Globus pallidus (tissue), 1 donor: ENCODE data around the gene ZKSCAN1.

Experiments
- DNase-seq: peaks from one replicate; pipeline ENCODE4 v3.0.0-alpha.2; 2015; ENCODE audit warnings: low spot score

Gene ZKSCAN1

DNA sequence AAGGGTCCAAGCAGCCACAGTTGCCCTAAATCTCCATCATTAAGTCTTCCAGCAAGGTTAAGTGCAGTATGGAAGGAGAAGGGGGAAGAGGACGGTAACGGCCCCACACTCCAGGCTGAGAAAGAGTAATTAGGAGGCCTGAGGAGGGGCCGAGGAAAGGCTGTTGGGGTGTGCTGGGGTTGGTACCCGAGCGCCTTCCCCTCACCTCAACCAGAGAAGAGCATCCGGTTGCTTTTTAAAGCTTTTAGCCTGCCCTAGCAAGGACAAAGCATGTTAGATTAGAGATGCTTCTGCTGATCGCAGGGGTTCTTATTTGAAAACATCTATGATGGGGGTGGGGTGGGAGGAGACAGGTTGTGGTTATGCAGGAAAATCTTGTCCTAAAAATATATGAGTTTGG, 25.2 kb downstream of the ZKSCAN1 start:
- no peak for DNase-seq

DNA sequence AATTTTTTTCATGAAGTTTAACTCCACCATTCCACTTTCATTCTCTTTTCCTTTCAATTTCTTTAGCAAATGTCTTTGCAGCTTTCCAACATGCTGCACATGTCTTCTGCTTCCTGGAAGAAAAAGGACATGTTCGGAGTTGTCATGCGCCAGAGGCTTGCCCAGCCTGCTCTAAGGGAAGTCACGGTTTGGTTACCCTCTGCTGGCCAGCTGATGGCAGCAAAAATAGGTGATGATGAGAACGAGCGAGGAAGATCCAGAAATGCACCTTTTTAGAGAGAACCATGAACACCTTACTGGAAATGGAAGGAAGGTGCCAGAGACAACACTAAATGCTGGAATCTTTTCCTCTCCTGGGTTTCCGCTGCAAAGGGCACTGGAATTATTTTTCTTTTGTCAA, 29.3 kb downstream of the ZKSCAN1 start:
- DNase-seq: no peak

- DNase-seq: no peak
Observed at GRCh38 chr7:100048680-100049079, 33.3 kb downstream of the ZKSCAN1 start.

- peak; percentile 77 for DNase-seq
Observed at GRCh38 chr7:100049441-100050291, 34.3 kb downstream of the ZKSCAN1 start, which contains the start of gene ZSCAN21. TSS of gene ZSCAN21 (plus strand) at chr7:100049774. CDS start at chr7:100057007, 7,233 bp downstream.

DNA sequence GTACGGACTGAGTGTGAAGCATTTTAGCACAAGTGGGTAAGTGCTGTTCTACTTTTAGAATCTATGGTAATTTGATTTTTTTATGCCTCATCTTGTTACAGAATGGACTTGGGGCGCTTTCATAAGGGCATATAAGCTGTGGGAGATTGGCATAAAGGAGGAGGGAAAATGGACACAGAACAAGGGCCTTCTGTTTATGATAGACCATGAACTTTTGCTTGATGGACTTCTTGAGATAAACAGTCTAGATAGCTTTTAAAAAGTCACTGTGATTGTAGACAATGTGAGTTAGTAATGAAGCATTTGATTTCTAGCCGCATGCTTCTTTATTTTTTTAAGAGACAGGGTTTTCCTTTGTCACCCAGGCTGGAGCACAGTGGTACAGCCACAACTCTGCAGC, 36.2 kb downstream of the ZKSCAN1 start:
- no peak for DNase-seq

DNA sequence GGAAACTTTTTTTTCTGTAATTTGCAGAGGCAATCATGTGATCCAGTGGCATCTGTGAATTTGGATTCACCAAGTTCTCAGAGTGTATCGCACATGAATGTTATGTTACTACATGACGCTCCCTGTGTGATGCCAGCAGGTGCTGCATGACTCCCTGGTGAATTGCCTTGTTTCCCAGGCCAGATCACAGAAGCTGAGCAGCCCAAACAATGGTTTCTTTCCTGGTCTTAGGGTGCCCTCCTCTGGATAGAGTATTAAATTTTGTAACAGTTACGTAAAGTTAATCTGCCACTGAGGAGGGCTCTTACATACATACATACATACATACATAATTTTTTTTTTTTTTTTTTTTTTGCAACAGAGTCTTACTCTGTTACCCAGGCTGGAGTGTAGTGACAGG, 37.8 kb downstream of the ZKSCAN1 start:
- peak; percentile 91 for DNase-seq

GRCh38 chr7:100057006-100057405, 41.6 kb downstream of the ZKSCAN1 start:
- DNase-seq: no peak

DNA sequence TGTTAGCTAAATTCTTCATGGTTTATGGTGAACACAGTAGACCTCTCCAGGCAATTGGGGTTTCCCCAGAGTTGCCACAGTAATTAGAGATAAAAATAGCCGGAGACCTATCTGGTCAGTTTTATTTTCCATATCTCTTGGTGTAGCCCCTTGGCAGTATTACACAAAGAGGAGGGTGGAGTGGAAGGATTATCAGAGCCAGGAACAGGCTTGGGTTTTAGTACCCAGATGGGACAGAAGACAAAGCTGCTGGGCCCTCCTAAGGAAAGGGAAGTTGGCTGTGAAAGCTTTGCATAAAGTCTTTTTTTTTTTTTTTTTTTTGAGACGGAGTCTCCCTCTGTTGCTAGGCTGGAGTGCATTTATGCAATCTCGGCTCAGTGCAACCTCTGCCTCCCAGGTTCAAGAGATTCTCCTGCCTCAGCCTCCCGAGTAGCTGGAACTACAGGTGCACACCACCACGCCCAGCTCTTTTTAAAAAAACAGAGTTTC, 43.9 kb downstream of the ZKSCAN1 start:
- DNase-seq: no peak

DNA sequence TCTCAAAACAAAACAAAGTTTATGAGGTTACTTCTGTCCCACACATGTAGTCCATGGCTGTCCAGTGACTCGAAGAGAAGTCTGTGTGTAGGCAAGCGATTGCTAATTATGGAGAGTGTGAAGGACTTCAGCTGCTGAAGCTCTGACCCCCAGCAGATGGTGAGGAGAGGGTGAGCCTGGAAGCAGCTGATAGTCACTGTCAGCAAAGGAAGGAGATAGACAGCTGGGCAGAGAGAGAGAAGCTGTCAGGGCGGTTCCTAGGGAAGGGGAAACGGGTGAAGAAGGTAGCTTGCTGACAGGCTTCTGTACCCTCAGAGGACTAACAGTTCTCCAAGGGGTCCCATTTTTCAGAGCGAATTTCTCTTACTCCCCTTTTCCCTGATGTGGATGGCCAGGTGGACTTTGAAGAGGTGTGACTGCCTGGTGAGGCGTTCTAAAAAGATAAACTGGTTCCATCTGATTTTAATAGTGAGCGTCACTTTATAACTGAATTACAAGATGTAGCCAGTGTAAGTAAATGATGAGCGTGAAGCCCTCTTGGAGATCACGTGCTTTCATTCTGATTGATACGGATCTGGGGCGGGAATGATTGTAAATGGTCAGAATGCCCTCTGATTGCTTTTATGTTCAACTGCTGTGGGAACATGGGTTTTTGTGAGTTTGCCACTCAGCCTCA, 46.3 kb downstream of the ZKSCAN1 start:
- no peak for DNase-seq

- no peak for DNase-seq
Observed at GRCh38 chr7:100063376-100063775, 48.0 kb downstream of the ZKSCAN1 start.

- DNase-seq: no peak
Observed at GRCh38 chr7:100064162-100064561, 48.8 kb downstream of the ZKSCAN1 start.

DNA sequence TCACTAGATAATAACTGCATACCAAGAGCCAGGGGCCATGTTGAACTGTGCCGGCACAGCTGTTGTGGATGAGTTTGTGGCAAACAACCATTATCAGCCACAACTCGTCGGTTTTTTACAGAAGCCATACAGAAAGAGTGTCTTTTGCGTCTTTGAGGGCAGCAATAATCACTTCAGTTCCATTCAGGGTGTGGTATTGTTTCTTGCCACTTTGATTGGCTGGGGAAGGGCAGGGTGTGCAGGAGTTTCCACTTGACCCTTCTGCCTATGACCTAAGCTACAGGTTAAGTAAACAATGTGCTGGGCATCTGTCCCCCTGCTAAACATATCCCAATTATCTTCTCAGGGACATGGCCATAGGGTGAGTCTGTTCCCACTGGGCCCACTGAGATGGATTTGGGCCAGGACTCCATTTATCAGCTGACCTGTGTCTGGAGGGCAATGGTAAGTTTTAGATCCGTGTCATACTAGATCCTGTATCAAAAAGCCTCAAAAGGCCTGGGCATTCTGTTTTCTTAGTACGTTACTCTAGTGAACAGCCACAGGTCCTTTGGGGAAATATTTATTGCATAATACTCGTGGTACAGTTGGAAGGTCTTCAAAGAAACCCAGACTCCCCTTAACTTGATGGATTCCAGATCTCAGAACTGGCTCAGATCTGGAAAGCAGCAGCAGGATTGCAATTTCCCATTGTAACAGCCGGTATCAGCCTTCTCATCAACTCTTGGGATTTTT, 50.2 kb downstream of the ZKSCAN1 start:
- DNase-seq: no peak

GRCh38 chr7:100066953-100067352, 51.6 kb downstream of the ZKSCAN1 start:
- no peak for DNase-seq

- no peak for DNase-seq
Observed at GRCh38 chr7:100069991-100070390, 54.6 kb downstream of the ZKSCAN1 start.

GRCh38 chr7:100071018-100071723, 55.8 kb downstream of the ZKSCAN1 start:
- no peak for DNase-seq

DNA sequence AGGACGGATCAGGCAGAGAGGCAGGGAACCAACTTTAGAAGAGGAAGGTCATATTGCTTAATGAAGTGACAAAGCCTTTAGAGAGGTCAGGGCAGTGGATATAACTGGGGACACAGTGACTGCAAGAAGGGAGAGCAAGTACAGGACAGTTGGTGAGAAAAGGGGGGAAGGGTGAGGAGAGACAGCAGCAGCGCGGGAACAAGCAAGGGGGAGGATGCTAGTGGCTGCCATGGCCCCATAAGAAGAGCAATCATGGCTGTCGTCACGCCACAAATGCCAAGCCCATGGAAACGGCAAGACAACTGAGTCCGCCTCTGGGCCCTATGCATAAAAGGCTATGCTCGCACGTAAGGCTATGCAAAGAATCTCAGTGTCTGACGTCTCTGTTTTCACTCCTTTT, 57.1 kb downstream of the ZKSCAN1 start:
- no peak for DNase-seq

DNA sequence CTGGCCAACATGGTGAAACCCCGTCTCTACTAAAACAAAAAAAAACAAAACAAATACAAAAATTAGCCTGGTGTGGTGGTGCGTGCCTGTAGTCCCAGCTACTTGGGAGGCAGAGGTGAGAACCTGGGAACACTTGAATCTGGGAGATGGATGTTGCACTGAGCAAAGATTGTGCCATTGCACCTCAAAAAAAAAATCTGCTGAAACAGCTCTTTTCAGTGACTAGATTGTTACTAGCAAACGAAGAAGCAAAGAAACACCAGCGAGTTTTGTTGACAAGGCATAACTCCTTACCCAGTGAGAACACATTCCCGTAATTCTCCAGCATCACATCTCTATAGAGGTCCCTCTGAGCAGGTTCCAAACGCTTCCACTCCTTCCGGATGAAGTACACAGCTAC, 59.4 kb downstream of the ZKSCAN1 start:
- DNase-seq: no peak

GRCh38 chr7:100075418-100075817, 60.0 kb downstream of the ZKSCAN1 start:
- no peak for DNase-seq

DNA sequence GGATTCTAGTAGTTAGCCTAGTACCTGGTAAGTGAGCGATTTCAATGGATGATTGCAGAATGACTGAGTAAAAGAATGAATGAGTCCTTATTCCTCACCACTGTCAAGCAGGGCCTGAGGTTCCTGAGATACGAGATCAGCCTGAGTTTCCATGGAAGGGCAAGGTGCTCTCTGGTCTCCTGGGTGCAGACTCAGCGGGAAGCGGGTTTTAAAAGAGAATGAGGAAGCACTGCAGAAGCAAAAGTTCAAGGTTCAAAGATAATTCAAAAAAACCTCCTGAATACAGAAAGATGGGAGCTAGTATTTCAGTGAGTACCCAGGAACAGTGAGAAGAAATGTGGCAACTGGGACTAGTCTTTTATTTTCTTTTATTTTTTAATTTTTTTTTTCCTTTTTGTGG, 61.8 kb downstream of the ZKSCAN1 start:
- DNase-seq: no peak

DNA sequence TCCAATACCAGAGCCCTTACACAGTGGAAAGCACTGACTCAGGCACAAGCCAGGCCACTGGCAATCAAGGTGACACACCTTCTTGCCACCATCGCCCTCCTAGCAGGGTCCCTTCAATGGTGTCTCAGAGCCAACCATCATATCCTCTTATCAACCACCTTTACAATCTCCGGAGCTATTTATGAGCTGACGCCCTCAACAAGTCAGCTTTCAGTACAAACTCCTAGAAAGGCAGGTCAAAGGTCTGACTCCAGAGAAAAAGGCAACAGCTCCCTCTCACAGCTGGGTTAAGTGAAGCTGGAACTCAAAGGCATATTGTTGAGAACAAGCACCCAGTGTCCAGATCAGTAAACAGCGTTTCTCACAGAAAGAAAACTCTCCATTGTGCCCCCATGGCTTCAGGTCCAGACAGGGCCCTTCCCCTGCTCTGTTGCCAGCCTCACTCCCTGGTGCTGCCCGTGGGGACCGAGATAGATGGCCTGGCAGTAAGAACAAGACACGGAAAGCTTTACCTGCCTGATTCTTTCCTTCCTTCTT, 63.7 kb downstream of the ZKSCAN1 start:
- DNase-seq: peak; percentile 94

DNA sequence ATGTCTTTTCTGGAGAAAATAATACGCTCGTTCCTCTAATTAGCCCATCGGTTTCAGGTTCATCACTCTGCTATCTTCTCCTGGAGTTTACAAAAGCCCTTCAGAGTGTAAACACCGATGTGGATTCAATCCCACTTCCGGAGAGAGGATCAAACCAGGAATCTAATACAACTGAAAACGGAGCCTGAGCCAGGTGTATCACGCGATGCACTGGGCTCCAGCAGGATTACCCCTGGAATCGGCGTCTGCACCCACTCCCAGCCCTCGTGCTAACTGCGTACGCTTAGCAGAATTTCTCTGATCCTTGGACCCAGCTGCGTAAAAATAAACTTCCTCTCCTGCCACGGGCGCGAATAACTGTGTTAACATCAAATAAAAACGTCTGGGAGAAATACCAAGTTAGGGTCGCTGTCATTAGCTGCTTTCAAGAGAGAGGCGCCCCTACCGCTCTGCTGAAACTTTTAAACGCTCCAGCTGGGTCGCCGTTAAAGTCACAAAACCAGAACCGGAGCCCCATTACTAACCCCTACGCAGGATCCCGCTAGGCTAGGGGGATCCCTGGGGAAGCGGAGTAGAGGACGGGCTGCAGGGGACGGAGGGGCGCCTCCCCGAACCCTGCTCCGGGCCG, 65.6 kb downstream of the ZKSCAN1 start:
- no peak for DNase-seq
